Endometrium (tissue), 2 donors: ENCODE data around the gene MYO5B.

ENCODE experiments used
- FAIRE-seq: peaks from 2 replicates; lab custom pipeline; 2012; peaks lifted over from hg19 to GRCh38; lab: Jason Lieb, UNC
- donor health status: control.
- donor health status: control.

Gene MYO5B

GRCh38 chr18:50188652-50189051, 6.3 kb downstream of the MYO5B start:
- FAIRE-seq, result no peak

GRCh38 chr18:50187659-50188058, 7.3 kb downstream of the MYO5B start:
- FAIRE-seq, result no peak

- FAIRE-seq, result no peak
Measured at GRCh38 chr18:50186385-50186784, 8.6 kb downstream of the MYO5B start.

GRCh38 chr18:50183556-50183955, 11.4 kb downstream of the MYO5B start:
- FAIRE-seq, result no peak

- no peak for FAIRE-seq
Measured at GRCh38 chr18:50182511-50182910, 12.4 kb downstream of the MYO5B start.

- FAIRE-seq, result no peak
Measured at GRCh38 chr18:50181590-50181989, 13.4 kb downstream of the MYO5B start.

GRCh38 chr18:50179465-50179864, 15.5 kb downstream of the MYO5B start:
- FAIRE-seq, result no peak

- FAIRE-seq, result no peak
Measured at GRCh38 chr18:50177294-50177992, 17.5 kb downstream of the MYO5B start.

- FAIRE-seq, result no peak
Measured at GRCh38 chr18:50172367-50172766, 22.6 kb downstream of the MYO5B start.

- no peak for FAIRE-seq
Measured at GRCh38 chr18:50171406-50171805, 23.5 kb downstream of the MYO5B start.

- FAIRE-seq, result no peak
Measured at GRCh38 chr18:50170004-50170403, 24.9 kb downstream of the MYO5B start.

- FAIRE-seq, result no peak
Measured at GRCh38 chr18:50169149-50169548, 25.8 kb downstream of the MYO5B start.

- no peak for FAIRE-seq
Measured at GRCh38 chr18:50167966-50168365, 27.0 kb downstream of the MYO5B start.

- FAIRE-seq, result no peak
Measured at GRCh38 chr18:50166901-50167300, 28.0 kb downstream of the MYO5B start.

- no peak for FAIRE-seq
Measured at GRCh38 chr18:50163505-50163904, 31.4 kb downstream of the MYO5B start.

GRCh38 chr18:50162486-50163304, 32.3 kb downstream of the MYO5B start:
- FAIRE-seq, result no peak

- FAIRE-seq, result no peak
Measured at GRCh38 chr18:50161597-50162205, 33.2 kb downstream of the MYO5B start.

- FAIRE-seq, result no peak
Measured at GRCh38 chr18:50159654-50160046, 35.3 kb downstream of the MYO5B start.

GRCh38 chr18:50158866-50159653, 35.9 kb downstream of the MYO5B start:
- no peak for FAIRE-seq

- no peak for FAIRE-seq
Measured at GRCh38 chr18:50155406-50155805, 39.5 kb downstream of the MYO5B start.

- FAIRE-seq, result no peak
Measured at GRCh38 chr18:50154420-50154819, 40.5 kb downstream of the MYO5B start.

GRCh38 chr18:50152900-50153299, 42.0 kb downstream of the MYO5B start:
- no peak for FAIRE-seq
